Measurements from ENCODE around the gene KCNMB2. TPM values are rescaled to one million over a fixed set of nuclear protein-coding genes. Genes with fewer than 3 reads are reported as not detected.
A peak's percentile ranks its signal among the peaks of the same experiment; 100 is the strongest.
"Not testable (repeated sequence)": the region's sequence is repeated elsewhere in the genome, so short reads cannot be mapped to it uniquely, and the experiment has no call there.

Gene KCNMB2
- total and polyA plus RNA-seq, 3 donors from 2014 or later, result 2.6 TPM; not detected in 2

- no peak for DNase-seq
- Histone ChIP-seq H3K36me3 (ENCODE audit: low read depth, missing control alignments) (no peaks in the 10 kb centered on the region), H3K9me3 (no peaks in the 10 kb centered on the region), H3K4me3 (peak overlapping the region in 1 of 2 donors; percentile 23), H3K27me3 (no peaks in the 10 kb centered on the region), H3K27ac (no peak overlapping the region), H3K4me1 (no peaks in the 10 kb centered on the region)
- intact Hi-C loops (cut with DNase I; ENCODE audit: low total_unique reads), result no loop called here
- WGBS, 2 donors, result 23 to 36% methylated on average over 7 of the region's 7 CpGs
- TF ChIP-seq POLR2A (IDR thresholded peaks at IDR 0.05), result no peak
Measured at GRCh38 chr3:178537122-178537705, 978 bp downstream of the KCNMB2 start.

DNA sequence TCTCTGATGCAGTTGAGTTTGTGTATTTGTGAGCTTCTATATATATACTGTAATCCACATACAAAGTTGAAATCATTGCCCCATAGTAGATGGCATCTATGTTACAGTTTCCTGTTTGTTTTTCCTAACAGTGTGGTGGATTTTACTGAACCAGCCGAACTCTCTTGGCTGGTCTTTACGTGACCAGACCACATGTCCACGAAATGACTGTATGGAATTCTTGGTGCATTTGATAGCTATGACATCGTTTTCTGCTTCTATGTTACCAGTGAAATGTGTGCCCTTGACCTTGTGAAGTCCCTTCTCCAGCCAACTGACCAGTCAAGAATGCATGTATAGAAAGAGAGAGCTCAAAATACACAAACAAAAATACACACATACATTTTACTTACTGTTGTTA lies 1.8 kb downstream of the KCNMB2 start:
- H3K9me3 ChIP-seq, result no peaks in the 10 kb centered on the region
- DNase-seq, result no peak
- no peak for TF ChIP-seq POLR2A (IDR thresholded peaks at IDR 0.05)
- TF ChIP-seq, protein P1, sequence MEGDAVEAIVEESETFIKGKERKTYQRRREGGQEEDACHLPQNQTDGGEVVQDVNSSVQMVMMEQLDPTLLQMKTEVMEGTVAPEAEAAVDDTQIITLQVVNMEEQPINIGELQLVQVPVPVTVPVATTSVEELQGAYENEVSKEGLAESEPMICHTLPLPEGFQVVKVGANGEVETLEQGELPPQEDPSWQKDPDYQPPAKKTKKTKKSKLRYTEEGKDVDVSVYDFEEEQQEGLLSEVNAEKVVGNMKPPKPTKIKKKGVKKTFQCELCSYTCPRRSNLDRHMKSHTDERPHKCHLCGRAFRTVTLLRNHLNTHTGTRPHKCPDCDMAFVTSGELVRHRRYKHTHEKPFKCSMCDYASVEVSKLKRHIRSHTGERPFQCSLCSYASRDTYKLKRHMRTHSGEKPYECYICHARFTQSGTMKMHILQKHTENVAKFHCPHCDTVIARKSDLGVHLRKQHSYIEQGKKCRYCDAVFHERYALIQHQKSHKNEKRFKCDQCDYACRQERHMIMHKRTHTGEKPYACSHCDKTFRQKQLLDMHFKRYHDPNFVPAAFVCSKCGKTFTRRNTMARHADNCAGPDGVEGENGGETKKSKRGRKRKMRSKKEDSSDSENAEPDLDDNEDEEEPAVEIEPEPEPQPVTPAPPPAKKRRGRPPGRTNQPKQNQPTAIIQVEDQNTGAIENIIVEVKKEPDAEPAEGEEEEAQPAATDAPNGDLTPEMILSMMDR (IDR thresholded peaks at IDR 0.05), result no peak
- H3K36me3 ChIP-seq (ENCODE audit: low read depth, missing control alignments), result no peaks in the 10 kb centered on the region
- WGBS, 2 donors, result 75 to 78% methylated on average over 4 of the region's 4 CpGs
- no peak overlapping the region for H3K27ac ChIP-seq
- no peaks in the 10 kb centered on the region for H3K27me3 ChIP-seq
- H3K4me1 ChIP-seq, result no peaks in the 10 kb centered on the region
- intact Hi-C loops (cut with DNase I; ENCODE audit: low total_unique reads), result no loop called here
- no peak overlapping the region for H3K4me3 ChIP-seq

GRCh38 chr3:178540184-178540583 lies 3.9 kb downstream of the KCNMB2 start:
- Histone ChIP-seq H3K4me1 (no peaks in the 10 kb centered on the region), H3K27ac (no peak overlapping the region), H3K4me3 (no peak overlapping the region), H3K9me3 (no peaks in the 10 kb centered on the region), H3K36me3 (ENCODE audit: low read depth, missing control alignments) (no peaks in the 10 kb centered on the region), H3K27me3 (no peaks in the 10 kb centered on the region)
- WGBS, 2 donors, result 90 to 92% methylated on average over 3 of the region's 3 CpGs
- TF ChIP-seq POLR2A (IDR thresholded peaks at IDR 0.05), result no peak
- TF ChIP-seq, protein P1 (IDR thresholded peaks at IDR 0.05), result no peak
- intact Hi-C loops (cut with DNase I; ENCODE audit: low total_unique reads), result no loop called here
- DNase-seq, result no peak

- TF ChIP-seq, protein P1 (IDR thresholded peaks at IDR 0.05), result no peak
- TF ChIP-seq POLR2A (IDR thresholded peaks at IDR 0.05), result no peak
- Histone ChIP-seq H3K4me1 (no peaks in the 10 kb centered on the region), H3K4me3 (no peak overlapping the region), H3K27ac (no peak overlapping the region), H3K27me3 (no peaks in the 10 kb centered on the region), H3K36me3 (ENCODE audit: low read depth, missing control alignments) (no peaks in the 10 kb centered on the region), H3K9me3 (no peaks in the 10 kb centered on the region)
- intact Hi-C loops (cut with DNase I; ENCODE audit: low total_unique reads), result no loop called here
- WGBS, 2 donors, result 80 to 83% methylated on average over 3 of the region's 3 CpGs
- no peak for DNase-seq
Measured at GRCh38 chr3:178545337-178545736, 9.1 kb downstream of the KCNMB2 start.

GRCh38 chr3:178546079-178546478 lies 9.8 kb downstream of the KCNMB2 start:
- H3K27ac ChIP-seq, result no peak overlapping the region
- no peaks in the 10 kb centered on the region for H3K9me3 ChIP-seq
- TF ChIP-seq, protein P1 (IDR thresholded peaks at IDR 0.05), result no peak
- no peak for TF ChIP-seq POLR2A (IDR thresholded peaks at IDR 0.05)
- no peaks in the 10 kb centered on the region for H3K4me1 ChIP-seq
- DNase-seq, result no peak
- H3K36me3 ChIP-seq (ENCODE audit: low read depth, missing control alignments), result no peaks in the 10 kb centered on the region
- H3K4me3 ChIP-seq, result no peak overlapping the region
- intact Hi-C loops (cut with DNase I; ENCODE audit: low total_unique reads), result no loop called here
- 67 to 74% methylated on average over 1 of the region's 1 CpG for WGBS, 2 donors
- H3K27me3 ChIP-seq, result no peaks in the 10 kb centered on the region

DNA sequence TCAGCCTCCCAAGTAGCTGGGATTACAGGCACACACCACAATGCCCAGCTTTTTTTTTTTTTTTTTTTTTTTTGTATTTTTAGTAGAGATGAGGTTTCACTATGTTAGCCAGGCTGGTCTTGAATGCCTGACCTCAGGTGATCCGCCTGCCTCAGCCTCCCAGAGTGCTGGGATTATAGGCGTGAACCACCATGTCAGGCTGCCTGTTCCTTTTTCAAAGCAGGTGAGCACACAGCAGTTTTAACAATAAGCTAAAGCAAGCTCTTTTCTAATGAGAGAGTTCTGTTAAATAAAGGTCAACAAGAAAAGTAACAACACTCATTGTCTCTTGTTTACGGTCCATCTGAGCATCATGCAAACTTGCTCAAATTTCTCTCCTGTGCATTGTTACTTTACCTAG lies 13.2 kb downstream of the KCNMB2 start:
- H3K4me1 ChIP-seq; intact Hi-C loops (cut with DNase I; ENCODE audit: low total_unique reads); H3K4me3 ChIP-seq; DNase-seq; H3K9me3 ChIP-seq; H3K27me3 ChIP-seq; H3K27ac ChIP-seq; H3K36me3 ChIP-seq (ENCODE audit: low read depth, missing control alignments): not testable (repeated sequence)
- WGBS, 2 donors, result 90 to 95% methylated on average over 3 of the region's 3 CpGs
